Activated CD8-positive, alpha-beta T cell treated with anti-CD3 and anti-CD28 coated beads, Interleukin-2, amount 10 ng/mL, durations not matched to agents 7 days and 5 days (primary cell): ENCODE data around the gene ANKS3. TPM values are rescaled to one million over a fixed set of nuclear protein-coding genes. Genes with fewer than 3 reads are reported as not detected.
"Not testable (repeated sequence)": the region's sequence is repeated elsewhere in the genome, so short reads cannot be mapped to it uniquely, and the experiment has no call there.

Experiments
- ATAC-seq: fragments of 150-1000 bp; cut with Tn5 transposase; one replicate; pipeline ENCODE4 v1.10.0; 2021; ENCODE audit warnings: moderate library complexity
- CTCF ChIA-PET: fragments of 350-600 bp; sonication (Branson Sonifier 250); formaldehyde crosslinking; loops from one replicate; lab custom pipeline; 2021; ENCODE audit warnings: antibody characterized with exemption; lab: Charles Lee
- POLR2A ChIA-PET: fragments of 350-600 bp; sonication (Branson Sonifier 250); formaldehyde crosslinking; loops from one replicate; lab custom pipeline; 2021; ENCODE audit warnings: antibody characterized with exemption; lab: Charles Lee
- DNase-seq: peaks from one replicate; pipeline ENCODE4 v3.0.0-alpha.2; 2020
- H3K27ac Mint-ChIP-seq: one replicate; pipeline ENCODE4 v1.8.0; 2021; ENCODE audit warnings: mild to moderate bottlenecking, mixed read lengths
- H3K27me3 Mint-ChIP-seq: one replicate; pipeline ENCODE4 v1.8.0; 2021; ENCODE audit warnings: low read depth, mixed read lengths
- H3K36me3 Mint-ChIP-seq: one replicate; pipeline ENCODE4 v1.8.0; 2021; ENCODE audit warnings: low read depth, mixed read lengths
- H3K4me1 Mint-ChIP-seq: one replicate; pipeline ENCODE4 v1.8.0; 2021; ENCODE audit warnings: low read depth, mixed read lengths
- H3K4me3 Mint-ChIP-seq: one replicate; pipeline ENCODE4 v1.8.0; 2021; ENCODE audit warnings: mild to moderate bottlenecking, mixed read lengths
- H3K9me3 Mint-ChIP-seq: one replicate; pipeline ENCODE4 v1.8.0; 2022; ENCODE audit warnings: mixed read lengths; ENCODE audit not compliant: insufficient read depth
- total RNA-seq, 2 experiments: library from RNA; stranded (reverse); gene quantifications; one replicate each; pipeline ENCODE4 v1.2.3, GENCODE V29; 2021

Gene ANKS3
- total RNA-seq, 2 experiments from 2014 or later: 17.0 to 17.2 TPM

DNA sequence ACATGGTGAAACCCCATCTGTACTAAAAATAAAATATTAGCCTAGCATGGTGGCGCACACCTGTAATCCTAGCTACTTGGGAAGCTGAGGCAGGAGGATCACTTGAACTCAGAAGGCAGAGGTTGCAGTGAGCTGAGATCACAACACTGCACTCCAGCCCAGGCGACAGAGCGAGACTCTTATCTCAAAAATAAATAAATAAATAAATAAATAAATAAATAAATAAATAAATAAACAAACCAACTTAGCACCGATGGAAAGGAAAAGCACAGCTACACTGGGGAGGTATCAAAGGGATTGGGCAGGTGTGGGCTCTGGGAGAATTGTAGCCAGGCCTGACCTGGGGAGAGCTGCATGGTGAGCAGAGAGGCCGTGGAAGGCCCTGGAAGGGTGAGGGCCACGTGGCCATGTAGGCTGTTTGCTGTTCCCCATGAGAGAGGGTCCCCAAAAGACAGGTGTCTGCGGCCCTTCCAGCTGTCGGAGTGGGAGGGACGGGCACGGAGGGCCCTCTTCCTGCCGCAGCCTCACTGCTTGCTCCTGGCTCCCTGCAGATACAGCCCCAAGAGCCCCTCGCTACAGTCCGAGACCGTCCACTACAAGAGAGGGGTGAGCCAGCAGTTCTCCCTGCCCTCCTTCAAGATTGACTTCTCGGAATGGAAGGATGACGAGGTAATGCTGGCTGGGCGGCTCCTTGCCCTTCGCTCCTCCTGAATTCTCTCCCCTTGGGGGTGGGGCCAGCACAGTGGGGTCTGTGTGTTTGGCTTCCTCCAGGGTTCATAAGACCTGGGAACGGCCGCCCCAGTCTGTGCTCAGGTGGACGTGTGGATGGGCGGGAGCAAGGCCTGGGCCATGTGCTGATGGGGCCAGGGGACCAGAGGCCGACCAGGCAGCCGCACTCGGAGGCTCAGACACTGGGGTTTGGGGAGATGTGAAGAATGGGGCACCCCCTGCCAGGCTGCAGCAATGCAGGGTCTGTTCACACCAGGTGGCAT is 77.1 kb downstream of the ANKS3 start:
- no peak for ATAC-seq
- no peak overlapping the region for H3K4me3 Mint-ChIP-seq
- ChIA-PET POLR2A (no interaction called here), CTCF (no interaction called here)
- peaks cover 39% of the 10 kb centered on the region for H3K4me1 Mint-ChIP-seq
- peaks cover 24% of the 10 kb centered on the region for H3K36me3 Mint-ChIP-seq
- DNase-seq: no peak
- no peaks in the 10 kb centered on the region for H3K9me3 Mint-ChIP-seq
- peak overlapping the region; percentile 20 for H3K27ac Mint-ChIP-seq
- H3K27me3 Mint-ChIP-seq: no peaks in the 10 kb centered on the region

DNA sequence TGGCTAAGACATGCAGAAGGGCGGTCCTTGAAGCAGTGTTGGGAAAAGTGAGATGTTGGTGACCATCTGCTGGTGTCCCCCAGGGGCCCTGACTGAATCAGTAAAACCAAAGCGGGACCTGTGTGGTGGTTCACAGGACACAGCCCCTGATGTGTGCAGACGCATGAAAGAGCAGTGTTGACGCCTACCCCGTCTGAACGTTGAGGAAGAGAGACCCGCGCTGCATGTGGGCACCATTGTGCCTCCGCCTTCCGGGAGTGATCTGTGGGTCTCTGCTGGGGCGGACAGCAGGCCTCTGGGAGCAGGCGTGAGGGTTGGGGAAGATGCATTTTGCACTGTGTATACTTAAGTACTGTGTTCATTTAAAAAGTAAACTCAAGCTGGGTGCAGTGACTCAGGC is 77.8 kb downstream of the ANKS3 start:
- DNase-seq (no peak), ATAC-seq (no peak)
- H3K27ac Mint-ChIP-seq: peak overlapping the region; percentile 34
- CTCF ChIA-PET: no interaction called here
- peaks cover 25% of the 10 kb centered on the region for H3K36me3 Mint-ChIP-seq
- POLR2A ChIA-PET: no interaction called here
- H3K27me3 Mint-ChIP-seq: no peaks in the 10 kb centered on the region
- no peak overlapping the region for H3K4me3 Mint-ChIP-seq
- no peaks in the 10 kb centered on the region for H3K9me3 Mint-ChIP-seq
- H3K4me1 Mint-ChIP-seq: peaks cover 32% of the 10 kb centered on the region

DNA sequence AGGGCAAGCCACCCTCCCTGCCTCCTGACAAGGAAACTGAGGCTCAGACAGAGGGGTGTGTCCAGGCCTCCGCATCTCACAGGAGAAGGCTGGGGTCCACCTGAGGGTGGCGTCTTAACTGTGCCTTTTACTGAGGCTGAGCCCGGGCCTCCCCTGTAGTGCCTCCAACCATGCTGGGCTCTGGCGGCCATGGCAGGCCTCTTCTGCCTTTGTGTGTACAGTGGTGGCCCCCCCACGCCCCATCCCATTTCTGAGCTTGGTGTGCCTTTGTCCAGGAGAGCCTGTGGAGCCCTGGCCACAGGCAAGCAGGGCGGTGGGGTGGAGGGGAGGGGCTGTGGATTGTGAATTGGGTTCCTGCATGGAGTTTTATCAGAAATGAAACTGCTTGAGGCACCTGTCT is 78.3 kb downstream of the ANKS3 start:
- POLR2A ChIA-PET: no interaction called here
- Mint-ChIP-seq H3K4me1 (peaks cover 32% of the 10 kb centered on the region), H3K36me3 (peaks cover 29% of the 10 kb centered on the region), H3K27ac (peak overlapping the region; percentile 34), H3K9me3 (no peaks in the 10 kb centered on the region), H3K27me3 (no peaks in the 10 kb centered on the region), H3K4me3 (no peak overlapping the region)
- ATAC-seq: no peak
- DNase-seq: no peak
- CTCF ChIA-PET: no interaction called here

DNA sequence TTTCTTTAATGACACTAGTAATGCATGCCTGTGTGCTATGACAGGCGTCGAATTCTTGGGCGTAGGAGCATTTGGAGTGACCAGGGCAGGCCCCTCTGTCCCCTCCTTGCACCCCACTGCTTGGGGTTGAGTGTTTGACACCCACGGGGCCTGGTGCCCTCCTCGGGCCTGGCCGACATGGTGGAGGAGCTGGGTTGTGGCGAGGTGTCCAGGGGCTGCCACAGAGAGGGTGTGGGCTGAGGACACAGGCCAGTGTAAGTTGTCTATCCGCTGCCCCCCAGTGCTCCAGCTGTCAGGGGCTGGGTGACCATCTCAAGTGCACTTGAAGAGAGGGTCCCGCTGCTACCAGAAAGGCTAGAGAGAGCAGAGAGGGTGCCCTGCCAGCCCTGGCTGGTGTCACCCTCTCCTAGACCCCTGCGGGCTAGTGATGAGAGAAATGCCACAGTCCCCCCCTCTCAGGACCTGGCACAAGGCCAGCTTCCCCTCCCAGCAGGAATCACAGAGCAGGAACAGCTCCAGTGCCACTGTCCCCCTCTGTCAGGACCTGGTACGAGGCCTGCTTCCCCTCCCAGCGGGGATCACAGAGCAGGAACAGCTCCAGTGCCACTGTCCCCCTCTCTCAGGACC is 79.0 kb downstream of the ANKS3 start:
- ATAC-seq: no peak
- POLR2A ChIA-PET: no interaction called here
- no peak for DNase-seq
- peaks cover 30% of the 10 kb centered on the region for H3K4me1 Mint-ChIP-seq
- no peaks in the 10 kb centered on the region for H3K9me3 Mint-ChIP-seq
- H3K27ac Mint-ChIP-seq: no peak overlapping the region
- no peak overlapping the region for H3K4me3 Mint-ChIP-seq
- CTCF ChIA-PET: no interaction called here
- peaks cover 34% of the 10 kb centered on the region for H3K36me3 Mint-ChIP-seq
- H3K27me3 Mint-ChIP-seq: no peaks in the 10 kb centered on the region

DNA sequence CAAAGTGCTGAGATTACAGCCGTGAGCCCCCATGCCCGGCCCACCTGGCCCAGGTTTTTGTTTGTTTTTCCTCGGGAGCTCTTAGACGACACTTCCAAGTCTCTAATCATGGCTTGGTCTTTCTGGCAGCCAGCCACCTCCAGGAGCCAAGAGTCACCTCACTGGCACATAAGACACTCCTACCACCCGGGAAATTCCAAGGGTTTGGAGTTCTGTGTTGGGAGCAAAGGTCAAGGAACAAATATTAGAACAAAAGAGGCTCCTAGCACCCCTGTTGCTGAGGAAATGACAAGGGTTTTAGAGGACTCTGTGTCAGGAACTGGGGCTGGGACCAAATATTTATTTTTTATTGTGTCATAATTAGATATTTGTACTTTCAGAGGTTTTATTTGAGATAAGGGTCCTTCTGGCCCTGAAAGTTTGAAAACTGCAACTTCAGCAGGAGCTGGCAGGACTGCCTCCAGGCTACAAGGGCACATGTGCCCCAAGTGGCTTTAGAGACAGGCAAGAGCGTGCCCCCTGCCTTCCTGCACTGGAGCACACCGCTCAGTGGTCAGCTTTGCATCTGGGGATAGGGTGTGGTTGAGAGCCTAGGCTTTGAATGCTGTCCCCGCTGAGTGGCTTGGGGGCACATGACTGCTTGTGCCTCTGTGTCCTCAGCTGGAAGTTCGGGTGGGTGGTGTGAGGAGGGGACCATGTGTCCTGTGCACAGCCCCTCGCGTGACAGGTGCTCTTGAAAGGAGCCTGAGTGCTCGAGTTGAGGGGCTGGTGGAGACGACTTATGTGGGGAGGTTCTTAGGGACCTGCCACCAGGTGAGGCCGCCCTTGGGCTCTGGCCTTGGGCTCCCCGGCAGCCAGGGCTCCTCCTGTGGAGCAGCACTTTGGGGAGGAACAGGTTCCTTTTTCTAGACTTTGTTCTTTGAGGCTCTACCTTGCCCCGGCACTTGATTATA is 79.8 kb downstream of the ANKS3 start:
- no peaks in the 10 kb centered on the region for H3K27me3 Mint-ChIP-seq
- DNase-seq: no peak
- H3K4me3 Mint-ChIP-seq: no peak overlapping the region
- H3K9me3 Mint-ChIP-seq: no peaks in the 10 kb centered on the region
- H3K4me1 Mint-ChIP-seq: peaks cover 29% of the 10 kb centered on the region
- ATAC-seq: no peak
- POLR2A ChIA-PET: no interaction called here
- peaks cover 34% of the 10 kb centered on the region for H3K36me3 Mint-ChIP-seq
- H3K27ac Mint-ChIP-seq: peak overlapping the region; percentile 34
- CTCF ChIA-PET: no interaction called here

DNA sequence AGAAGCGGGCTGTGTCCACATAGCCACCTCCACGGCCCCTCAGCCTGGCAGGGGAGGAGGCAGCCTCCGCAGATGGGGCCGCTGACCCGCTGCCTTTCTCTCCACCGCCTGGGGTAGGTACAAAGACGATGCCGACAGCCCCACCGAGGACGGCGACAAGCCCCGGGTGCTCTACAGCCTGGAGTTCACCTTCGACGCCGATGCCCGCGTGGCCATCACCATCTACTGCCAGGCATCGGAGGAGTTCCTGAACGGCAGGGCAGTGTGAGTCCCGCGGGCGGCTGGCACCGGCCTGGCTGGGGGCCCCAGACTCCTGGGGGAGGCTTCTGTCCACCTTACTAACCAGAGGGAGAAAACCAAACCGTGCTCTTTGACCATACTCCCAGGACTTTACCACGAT is 81.5 kb downstream of the ANKS3 start:
- H3K27me3 Mint-ChIP-seq: no peaks in the 10 kb centered on the region
- H3K9me3 Mint-ChIP-seq: no peaks in the 10 kb centered on the region
- H3K4me1 Mint-ChIP-seq: peaks cover 29% of the 10 kb centered on the region
- DNase-seq (no peak), ATAC-seq (no peak)
- CTCF ChIA-PET: no interaction called here
- no peak overlapping the region for H3K4me3 Mint-ChIP-seq
- peaks cover 35% of the 10 kb centered on the region for H3K36me3 Mint-ChIP-seq
- POLR2A ChIA-PET: no interaction called here
- H3K27ac Mint-ChIP-seq: no peak overlapping the region

DNA sequence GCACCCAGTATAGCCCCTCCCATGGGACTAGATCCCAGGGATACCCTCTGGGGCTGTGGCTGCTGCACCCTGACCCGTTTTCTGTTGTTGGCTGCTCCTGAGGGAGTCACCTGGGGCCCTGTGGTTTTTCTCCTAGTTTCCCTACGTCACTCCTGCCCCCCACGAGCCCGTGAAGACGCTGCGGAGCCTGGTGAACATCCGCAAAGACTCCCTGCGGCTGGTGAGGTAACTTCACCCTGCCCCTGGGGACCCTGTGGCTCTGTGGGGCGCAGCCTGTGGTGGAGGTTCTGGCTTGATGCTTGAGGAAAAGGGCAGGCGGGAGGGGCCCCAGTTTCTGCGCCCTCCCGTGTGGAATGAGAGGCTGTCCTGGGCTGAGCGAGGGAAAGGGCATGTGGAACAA is 82.2 kb downstream of the ANKS3 start:
- Mint-ChIP-seq H3K36me3 (peaks cover 40% of the 10 kb centered on the region), H3K9me3 (no peaks in the 10 kb centered on the region), H3K27ac (no peak overlapping the region), H3K4me3 (no peak overlapping the region), H3K27me3 (no peaks in the 10 kb centered on the region), H3K4me1 (peaks cover 36% of the 10 kb centered on the region)
- DNase-seq (no peak), ATAC-seq (no peak)
- POLR2A ChIA-PET: no interaction called here
- CTCF ChIA-PET: interaction anchor here (0.9 to 1.1 kb wide), 2 partner anchors 9 to 16 kb away, joined by 3 read pairs; no protein-coding TSS in a partner anchor

DNA sequence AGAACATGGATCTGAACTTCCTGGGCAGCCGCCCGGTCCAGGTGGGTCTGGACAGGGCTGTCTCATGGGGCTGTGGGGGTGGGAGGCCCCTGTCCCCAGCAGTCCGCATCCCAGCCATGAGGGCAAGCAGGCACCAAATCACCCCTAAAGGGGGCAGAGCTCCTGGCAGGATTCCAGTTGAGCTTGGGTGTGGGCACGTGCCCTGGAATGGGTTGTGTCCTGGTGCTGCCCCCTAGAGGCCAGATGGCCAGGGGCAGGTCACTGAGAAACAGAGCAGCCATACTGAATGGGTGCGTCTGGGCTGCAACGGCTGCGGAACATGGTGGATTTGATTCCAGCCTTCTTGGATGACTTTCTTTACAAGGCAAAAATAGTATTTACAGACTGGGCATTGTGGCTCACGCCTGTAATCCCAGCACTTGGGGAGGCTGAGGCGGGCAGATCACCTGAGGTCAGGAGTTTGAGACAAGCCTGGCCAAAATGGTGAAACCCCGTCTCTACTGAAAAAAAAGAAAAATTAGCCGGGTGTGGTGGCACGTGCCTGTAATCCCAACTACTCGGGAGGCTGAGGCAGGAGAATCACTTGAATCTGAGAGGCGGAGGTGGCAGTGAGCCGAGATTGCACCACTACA is 83.5 kb downstream of the ANKS3 start:
- not testable (repeated sequence) for H3K9me3 Mint-ChIP-seq, H3K4me3 Mint-ChIP-seq, H3K27me3 Mint-ChIP-seq
- ChIA-PET POLR2A (interaction anchor here (0.6 to 1.7 kb wide), 3 partner anchors 26 to 324 kb away, joined by 3 to 5 read pairs (median 4); no protein-coding TSS in a partner anchor), CTCF (interaction anchor here (0.7 to 2.5 kb wide), 15 partner anchors 9 to 248 kb away, joined by 3 to 18 read pairs (median 4); partner anchors contain the start of gene MGRN1)
- ATAC-seq (peak; percentile 66), DNase-seq (peak; percentile 77)
- peak overlapping the region; percentile 20 for H3K27ac Mint-ChIP-seq
- H3K4me1 Mint-ChIP-seq: peaks cover 47% of the 10 kb centered on the region
- peaks cover 37% of the 10 kb centered on the region for H3K36me3 Mint-ChIP-seq

DNA sequence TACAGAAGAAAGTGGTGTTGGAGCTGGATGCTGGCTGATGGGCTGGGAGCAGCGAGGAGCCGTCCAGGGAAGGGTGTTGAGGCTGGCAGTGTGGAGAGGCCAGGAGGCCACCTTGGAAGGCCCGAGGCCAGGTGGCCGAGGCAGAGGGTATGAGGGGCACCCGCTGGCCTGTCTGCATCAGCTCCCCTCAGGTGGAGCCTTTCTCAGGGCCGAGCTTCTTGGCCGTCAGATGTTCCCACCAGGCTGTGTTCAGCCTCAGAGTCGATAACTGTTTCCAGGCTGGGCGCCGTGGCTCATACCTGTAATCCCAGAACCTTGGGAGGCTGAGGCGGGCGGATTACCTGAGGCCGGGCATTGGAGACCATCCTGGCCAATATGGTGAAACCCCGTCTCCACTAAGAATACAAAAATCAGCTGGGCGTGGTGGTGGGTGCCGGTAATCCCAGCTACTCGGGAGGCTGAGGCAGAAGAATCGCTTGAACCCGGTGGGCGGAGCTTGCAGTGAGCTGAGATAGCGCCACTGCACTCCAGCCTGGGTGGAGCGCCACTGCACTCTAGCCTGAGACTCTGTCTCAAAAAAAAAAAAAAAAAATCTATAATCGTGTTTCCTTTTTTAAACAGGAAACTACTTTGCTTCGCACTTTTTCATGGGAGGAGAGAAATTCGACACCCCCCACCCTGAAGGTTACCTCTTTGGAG is 84.2 kb downstream of the ANKS3 start:
- H3K36me3 Mint-ChIP-seq: peaks cover 38% of the 10 kb centered on the region
- DNase-seq (peak; percentile 48), ATAC-seq (peak; percentile 25)
- no peaks in the 10 kb centered on the region for H3K9me3 Mint-ChIP-seq
- no peaks in the 10 kb centered on the region for H3K27me3 Mint-ChIP-seq
- H3K4me1 Mint-ChIP-seq: peaks cover 52% of the 10 kb centered on the region
- ChIA-PET CTCF (interaction anchor here (0.7 to 2.5 kb wide), 15 partner anchors 9 to 248 kb away, joined by 3 to 18 read pairs (median 4); partner anchors contain the start of gene MGRN1), POLR2A (interaction anchor here (0.7 to 1.7 kb wide), 3 partner anchors 27 to 155 kb away, joined by 3 to 5 read pairs (median 3); no protein-coding TSS in a partner anchor)
- peak overlapping the region; percentile 37 for H3K27ac Mint-ChIP-seq
- H3K4me3 Mint-ChIP-seq: no peak overlapping the region

DNA sequence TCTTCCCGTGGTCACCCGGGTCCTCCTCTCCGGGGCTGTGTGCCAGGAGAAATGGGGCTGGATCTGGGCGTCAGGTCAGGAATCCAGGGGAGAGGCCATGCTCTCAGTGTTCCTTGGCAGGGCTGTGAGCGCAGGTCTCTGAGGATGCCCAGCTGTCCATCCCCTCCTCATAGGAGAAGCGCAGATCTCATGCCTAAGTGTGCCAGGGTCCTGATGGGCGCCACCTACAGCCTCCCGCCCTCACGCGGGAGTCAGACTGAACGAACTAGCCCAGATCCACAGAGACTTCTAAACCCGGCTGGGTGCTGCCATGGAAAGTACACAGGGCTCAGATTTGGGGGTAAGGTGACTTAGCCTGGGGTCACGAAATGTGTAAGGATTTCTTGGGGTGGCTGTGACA is 85.2 kb downstream of the ANKS3 start:
- H3K36me3 Mint-ChIP-seq: peaks cover 33% of the 10 kb centered on the region
- DNase-seq: peak; percentile 39
- H3K27ac Mint-ChIP-seq: peak overlapping the region; percentile 75
- POLR2A ChIA-PET: no interaction called here
- no peak for ATAC-seq
- peaks cover 48% of the 10 kb centered on the region for H3K4me1 Mint-ChIP-seq
- H3K4me3 Mint-ChIP-seq: peak overlapping the region; percentile 57
- H3K9me3 Mint-ChIP-seq: no peaks in the 10 kb centered on the region
- no peaks in the 10 kb centered on the region for H3K27me3 Mint-ChIP-seq
- CTCF ChIA-PET: interaction anchor here (1.2 to 2.5 kb wide), 3 partner anchors 12 to 141 kb away, joined by 3 to 18 read pairs (median 7); no protein-coding TSS in a partner anchor
